GM12878 (cell line): ENCODE measurements around the gene COX15. TPM values are rescaled to one million over a fixed set of nuclear protein-coding genes. Genes with fewer than 3 reads are reported as not detected.

Source experiments
- ATAC-seq: fragments of 200-7000 bp; cut with Tn5 transposase; 3 replicates; pipeline ENCODE4 v1.9.1; 2020; ENCODE audit warnings: mild to moderate bottlenecking, moderate library complexity
- BruUV-seq: library from RNA; stranded (reverse); fragments of 400-500 nt; replicated peaks from 2 replicates; lab custom pipeline; 2021; lab: Mats Ljungman, UMichigan
- CTCF ChIA-PET: fragments of 300-600 bp; sonication (Branson Sonifier 250); formaldehyde crosslinking; extraction: SDS; loops from one replicate; lab custom pipeline; 2021; ENCODE audit warnings: inconsistent platforms; lab: Yijun Ruan, JAX
- POLR2A ChIA-PET: fragments of 350-600 bp; formaldehyde crosslinking; extraction: SDS; loops from one replicate; lab custom pipeline; 2021; ENCODE audit warnings: inconsistent platforms; lab: Charles Lee
- RAD21 ChIA-PET: fragments of 300-600 bp; sonication (Branson Sonifier 250); formaldehyde crosslinking; loops from one replicate; lab custom pipeline; 2023; ENCODE audit warnings: antibody characterized with exemption; ENCODE audit not compliant: unreplicated experiment; lab: Charles Lee
- SMC1A ChIA-PET: fragments of 300-600 bp; sonication (Branson Sonifier 250); formaldehyde crosslinking; loops from one replicate; lab custom pipeline; 2023; ENCODE audit not compliant: unreplicated experiment, uncharacterized antibody; lab: Charles Lee
- DNase-seq: peaks from one replicate; pipeline ENCODE4 v3.0.0-alpha.2; 2011; ENCODE audit warnings: low read depth, low spot score
- FAIRE-seq: peaks from 3 replicates; lab custom pipeline; 2011; peaks lifted over from hg19 to GRCh38; lab: Jason Lieb, UNC
- H2AFZ ChIP-seq: 2 replicates; pipeline ENCODE4 v1.6.0; 2011; ENCODE audit warnings: low read depth, low read length, control low read depth; ENCODE audit not compliant: control insufficient read depth
- H3K27ac ChIP-seq: 2 replicates; pipeline ENCODE4 v1.5.1; 2011; ENCODE audit warnings: control low read depth; ENCODE audit not compliant: control insufficient read depth, insufficient read depth
- H3K27me3 ChIP-seq, 2 experiments: replicated peaks in 1 of 2; 2 replicates each; pipeline versions ENCODE4 v1.6.0 to v1.6.1; 2011; ENCODE audit warnings: low read length in 1 of 2; ENCODE audit not compliant: control insufficient read depth in 2 of 2, insufficient read depth in 2 of 2
- H3K36me3 ChIP-seq, 2 experiments: 2 replicates each; pipeline ENCODE4 v1.5.1; 2011; ENCODE audit warnings: low read length in 1 of 2; ENCODE audit not compliant: control insufficient read depth in 2 of 2, insufficient read depth in 2 of 2
- H3K4me1 ChIP-seq: 2 replicates; pipeline ENCODE4 v1.6.1; 2011; ENCODE audit warnings: mild to moderate bottlenecking, low read length, moderate library complexity, mixed read lengths; ENCODE audit not compliant: control insufficient read depth, insufficient read depth
- H3K4me2 ChIP-seq: 2 replicates; pipeline ENCODE4 v1.6.0; 2011; ENCODE audit warnings: control low read depth; ENCODE audit not compliant: control insufficient read depth, insufficient read depth
- H3K4me3 ChIP-seq: fragments of 200-600 bp; sonication (generic); 2 replicates; pipeline ENCODE4 v1.5.1; 2016
- H3K79me2 ChIP-seq: 2 replicates; pipeline ENCODE4 v1.6.0; 2011; ENCODE audit warnings: low read length; ENCODE audit not compliant: control insufficient read depth, insufficient read depth
- H3K9ac ChIP-seq: 2 replicates; pipeline ENCODE4 v1.8.0; 2011; ENCODE audit warnings: low read length, control low read depth, mixed read lengths; ENCODE audit not compliant: control insufficient read depth, insufficient read depth
- H3K9me3 ChIP-seq: replicated peaks from 3 replicates; pipeline ENCODE4 v1.5.1; 2011; ENCODE audit warnings: mild to moderate bottlenecking, low read length; ENCODE audit not compliant: control insufficient read depth, insufficient read depth
- H4K20me1 ChIP-seq: 2 replicates; pipeline ENCODE4 v1.6.0; 2011; ENCODE audit not compliant: control insufficient read depth, insufficient read depth
- CREB1 ChIP-seq: IDR thresholded peaks from 2 replicates; pipeline ENCODE4 v1.6.1; 2012; ENCODE audit warnings: low read depth, mild to moderate bottlenecking, inconsistent platforms
- DPF2 ChIP-seq: fragments of 450-650 bp; IDR thresholded peaks from 2 replicates; pipeline ENCODE4 v1.6.1; 2017; ENCODE audit warnings: mild to moderate bottlenecking
- ESRRA ChIP-seq: IDR thresholded peaks from 2 replicates; pipeline ENCODE4 v1.6.1; 2012; ENCODE audit warnings: mild to moderate bottlenecking, low read length, improper control_type of control experiment
- FOXK2 ChIP-seq: fragments of 450-650 bp; IDR thresholded peaks from 2 replicates; pipeline ENCODE4 v1.6.1; 2017; ENCODE audit warnings: mild to moderate bottlenecking, moderate library complexity
- FOXM1 ChIP-seq: IDR thresholded peaks from 2 replicates; pipeline ENCODE4 v1.6.1; 2012; ENCODE audit warnings: low read depth, mild to moderate bottlenecking, inconsistent platforms, low read length, moderate library complexity
- HDAC6 ChIP-seq: fragments of 200-600 bp; sonication (generic); IDR thresholded peaks from one replicate; pipeline ENCODE4 v1.8.0; 2017; ENCODE audit warnings: antibody characterized with exemption; ENCODE audit not compliant: unreplicated experiment
- IKZF1 ChIP-seq: fragments of 450-650 bp; conservative IDR thresholded peaks from 2 replicates; pipeline ENCODE4 v1.6.1; 2017; ENCODE audit warnings: antibody characterized with exemption, mild to moderate bottlenecking
- IRF5 ChIP-seq: fragments of 450-650 bp; IDR thresholded peaks from 2 replicates; pipeline ENCODE4 v1.6.1; 2017; ENCODE audit warnings: borderline replicate concordance
- KAT2A ChIP-seq: conservative IDR thresholded peaks from 2 replicates; pipeline ENCODE4 v1.6.1; 2011; ENCODE audit warnings: low read depth, low read length; ENCODE audit not compliant: control insufficient read depth
- LARP7 ChIP-seq: fragments of 450-650 bp; IDR thresholded peaks from 2 replicates; pipeline ENCODE4 v1.6.1; 2017; ENCODE audit warnings: mild to moderate bottlenecking
- NFYB ChIP-seq: IDR thresholded peaks from 2 replicates; pipeline ENCODE4 v1.6.1; 2011; ENCODE audit warnings: low read depth, mild to moderate bottlenecking, low read length, improper control_type of control experiment, moderate library complexity; ENCODE audit not compliant: insufficient read depth
- PML ChIP-seq: IDR thresholded peaks from 2 replicates; pipeline ENCODE4 v1.6.1; 2012; ENCODE audit warnings: low read length, inconsistent platforms
- POLR2AphosphoS5 ChIP-seq: IDR thresholded peaks from 2 replicates; pipeline ENCODE4 v1.6.1; 2011; ENCODE audit warnings: mild to moderate bottlenecking, low read length, inconsistent platforms
- POU2F2 ChIP-seq: IDR thresholded peaks from 3 replicates; pipeline ENCODE4 v1.6.1; 2011; ENCODE audit warnings: low read depth, mild to moderate bottlenecking, low read length, borderline replicate concordance
- RAD21 ChIP-seq: IDR thresholded peaks from 2 replicates; pipeline ENCODE4 v1.6.1; 2011; ENCODE audit warnings: mild to moderate bottlenecking, low read depth, low read length, moderate library complexity; ENCODE audit not compliant: insufficient read depth
- SRF ChIP-seq, 2 experiments: IDR thresholded peaks; 2 replicates each; pipeline ENCODE4 v1.6.1; 2011; ENCODE audit warnings: low read depth in 2 of 2, low read length in 2 of 2, mild to moderate bottlenecking in 1 of 2, moderate library complexity in 1 of 2
- SUZ12 ChIP-seq: fragments of 200-600 bp; sonication (generic); IDR thresholded peaks from one replicate; pipeline ENCODE4 v1.6.1; 2018; ENCODE audit warnings: antibody characterized with exemption, mild to moderate bottlenecking; ENCODE audit not compliant: unreplicated experiment
- TAF1 ChIP-seq: IDR thresholded peaks from 2 replicates; pipeline ENCODE4 v1.6.1; 2011; ENCODE audit warnings: mild to moderate bottlenecking, low read depth, low read length, borderline replicate concordance
- TCF7 ChIP-seq: IDR thresholded peaks from 2 replicates; pipeline ENCODE4 v1.6.1; 2014; ENCODE audit warnings: antibody characterized with exemption, borderline replicate concordance
- ZBTB4 ChIP-seq: fragments of 450-650 bp; formaldehyde crosslinking; IDR thresholded peaks from 2 replicates; pipeline ENCODE4 v1.4.0; 2022; ENCODE audit warnings: mild to moderate bottlenecking, moderate library complexity
- ZNF622 ChIP-seq: fragments of 450-650 bp; IDR thresholded peaks from 2 replicates; pipeline ENCODE4 v1.6.1; 2017; ENCODE audit warnings: mild to moderate bottlenecking, inconsistent platforms
- WGBS: methylation state at CpG from one replicate; pipeline ENCODE4 v1.1.6; 2016; ENCODE audit warnings: low lambda C conversion rate; ENCODE audit not compliant: insufficient replicate concordance, insufficient coverage; ENCODE audit errors: missing lambda C conversion rate; 5-methylcytosine and 5-hydroxymethylcytosine counted together
- in situ Hi-C: fragments of 300-500 bp; cut with MboI; formaldehyde crosslinking; loops from 9 replicates; pipeline ENCODE4 v1.14.3; 2018; ENCODE audit warnings: mixed read lengths
- intact Hi-C: fragments of 100-400 bp; cut with micrococcal nuclease; formaldehyde crosslinking; loops from one replicate; pipeline ENCODE4 v1.14.2; 2022; ENCODE audit not compliant: unreplicated experiment
- polyA plus RNA-seq, 11 experiments: library from polyadenylated mRNA; depleted of rRNA in 4 of 11; unstranded in 6 of 11; stranded (reverse) in 5 of 11; fragments of >200 nt; fragmentation: Nextera tagmentation in 4 of 11; fragmentation: Illumina TruSeq in 1 of 11; extraction: Ambion mirVana in 4 of 11; extraction: Trizol in 1 of 11; gene quantifications; 1 replicate in 1 of 11; 2 replicates in 10 of 11; pipeline versions ENCODE4 v1.2.1 to v1.2.3, GENCODE V29; 2011 to 2016; ENCODE audit warnings: inconsistent platforms in 2 of 11, missing spikeins in 2 of 11, low read depth in 1 of 11
- total RNA-seq, 4 experiments: library from RNA; depleted of rRNA in 3 of 4; stranded (reverse); fragments of >200 nt in 3 of 4; fragmentation: Illumina TruSeq in 1 of 4; extraction: Trizol in 1 of 4; gene quantifications; 2 replicates each; pipeline versions ENCODE4 v1.2.1 to v1.2.3, GENCODE V29; 2013 to 2021

The COX15 gene
- total and polyA plus RNA-seq, 10 of the 15 experiments (the other 5 are each of a cell fraction or from before 2014, with no cell fraction given) = 30.2 to 50.7 (median 38.3) TPM

DNA sequence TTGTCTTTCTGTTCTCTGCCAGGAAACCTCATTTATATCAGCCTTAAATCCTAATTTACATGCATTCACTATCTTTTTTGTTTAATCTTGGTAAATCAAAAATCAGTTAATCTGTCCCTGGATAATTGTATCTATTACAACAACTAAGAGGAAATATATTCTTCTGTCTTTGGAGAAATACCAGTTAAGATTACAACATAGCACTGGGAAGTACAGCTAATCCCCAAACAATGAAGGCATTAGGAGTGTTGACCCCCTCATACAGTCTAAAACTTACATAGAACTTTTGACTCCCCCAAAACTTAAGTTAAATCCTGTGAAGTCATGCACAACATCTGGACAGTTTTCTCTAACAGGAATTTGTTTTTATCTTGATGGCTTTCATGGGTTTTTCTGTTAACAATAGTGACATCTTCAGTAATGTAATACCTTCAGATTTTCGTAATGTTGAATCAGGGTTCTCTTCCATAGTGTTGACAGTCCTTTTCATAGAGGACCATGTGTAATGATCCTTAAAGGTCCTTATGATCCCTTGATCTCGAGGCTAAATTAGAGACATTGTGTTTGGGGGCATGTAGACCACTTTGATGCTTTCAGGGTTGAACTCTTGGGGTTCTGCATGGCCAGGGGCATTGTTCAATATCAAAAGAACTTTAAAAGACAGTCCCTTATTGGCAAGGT is 26.4 kb upstream of the COX15 start (continued):
- TF ChIP-seq RAD21 = no peak
- TF ChIP-seq TAF1 = no peak
- TF ChIP-seq PML = no peak
- TF ChIP-seq DPF2 = no peak
- no peak for TF ChIP-seq FOXK2
- no peak for TF ChIP-seq LARP7
- TF ChIP-seq IKZF1 = no peak
- no peak for TF ChIP-seq ZNF622

GRCh38 chr10:99756159-99756558 is 24.2 kb upstream of the COX15 start:
- RAD21 ChIA-PET = no interaction called here
- H3K27me3 ChIP-seq = no peaks in the 10 kb centered on the region
- H3K79me2 ChIP-seq = no peaks in the 10 kb centered on the region
- DNase-seq (no peak), ATAC-seq (no peak), FAIRE-seq (no peak)
- intact Hi-C loops (no loop called here), in situ Hi-C loops (no loop called here)
- no peak overlapping the region for H3K9ac ChIP-seq
- no peaks in the 10 kb centered on the region for H3K4me1 ChIP-seq
- POLR2A ChIA-PET = no interaction called here
- H3K27ac ChIP-seq = no peak overlapping the region
- CTCF ChIA-PET = no interaction called here
- H2AFZ ChIP-seq = no peak overlapping the region
- H3K4me2 ChIP-seq = no peak overlapping the region
- H4K20me1 ChIP-seq = no peaks in the 10 kb centered on the region
- H3K9me3 ChIP-seq = no peaks in the 10 kb centered on the region
- SMC1A ChIA-PET = no interaction called here
- 93% methylated on average over 1 of the region's 1 CpG for WGBS
- no peak overlapping the region for H3K4me3 ChIP-seq
- peaks cover 3 to 23% of the 10 kb centered on the region in 2 experiments; a peak in 3 of 4 replicates for H3K36me3 ChIP-seq
- no TSS peak for BruUV-seq
- no peak for TF ChIP-seq IKZF1
- no peak for TF ChIP-seq POU2F2
- TF ChIP-seq NFYB = no peak
- TF ChIP-seq SUZ12 = no peak
- no peak for TF ChIP-seq HDAC6
- no peak for TF ChIP-seq PML
- TF ChIP-seq POLR2AphosphoS5 = no peak
- TF ChIP-seq SRF (IDR thresholded peaks at IDR 0.05; ENCODE audit: low read depth in 2 of 2, low read length in 2 of 2) = no peak
- no peak for TF ChIP-seq CREB1
- TF ChIP-seq ZBTB4 (CRISPR knock-in tag) = no peak
- TF ChIP-seq FOXM1 = no peak
- no peak for TF ChIP-seq ESRRA
- no peak for TF ChIP-seq KAT2A
- TF ChIP-seq IRF5 = no peak
- no peak for TF ChIP-seq TCF7
